Amygdala (tissue), 56 donors: Measurements from ENCODE around the gene NUAK1.

Experiments used
- DNase-seq, 56 donors: peaks; one replicate each; lab custom pipeline; 2025; lab: John Stamatoyannopoulos, UW

NUAK1 gene

GRCh38 chr12:106042037-106042436 is 96.7 kb downstream of the NUAK1 start:
- no peak for DNase-seq

- DNase-seq: no peak
Observed at GRCh38 chr12:106040521-106040920, 98.2 kb downstream of the NUAK1 start.

GRCh38 chr12:106039646-106040404 is 98.9 kb downstream of the NUAK1 start:
- no peak for DNase-seq

- DNase-seq: peak in 7 of 56 donors; percentile 3 to 19 (median 7)
Observed at GRCh38 chr12:106039242-106039641, 99.5 kb downstream of the NUAK1 start.

GRCh38 chr12:106037524-106038298 is 101.0 kb downstream of the NUAK1 start:
- no peak for DNase-seq

GRCh38 chr12:106035421-106035820 is 103.3 kb downstream of the NUAK1 start:
- no peak for DNase-seq

- no peak for DNase-seq
Observed at GRCh38 chr12:106034316-106034715, 104.4 kb downstream of the NUAK1 start.

- DNase-seq: no peak
Observed at GRCh38 chr12:106033161-106033675, 105.5 kb downstream of the NUAK1 start.

- DNase-seq: no peak
Observed at GRCh38 chr12:106032623-106032925, 106.2 kb downstream of the NUAK1 start.

- DNase-seq: no peak
Observed at GRCh38 chr12:106031761-106032622, 106.8 kb downstream of the NUAK1 start.

- no peak for DNase-seq
Observed at GRCh38 chr12:106030210-106031071, 108.3 kb downstream of the NUAK1 start.

- DNase-seq: no peak
Observed at GRCh38 chr12:106029532-106029931, 109.2 kb downstream of the NUAK1 start.

GRCh38 chr12:106027911-106028310 is 110.8 kb downstream of the NUAK1 start:
- DNase-seq: no peak

- DNase-seq: no peak
Observed at GRCh38 chr12:106027286-106027685, 111.5 kb downstream of the NUAK1 start.

- no peak for DNase-seq
Observed at GRCh38 chr12:106025129-106025528, 113.6 kb downstream of the NUAK1 start.

- DNase-seq: no peak
Observed at GRCh38 chr12:106023039-106023438, 115.7 kb downstream of the NUAK1 start.

- no peak for DNase-seq
Observed at GRCh38 chr12:106022568-106023012, 116.2 kb downstream of the NUAK1 start.

- DNase-seq: no peak
Observed at GRCh38 chr12:106021516-106021915, 117.2 kb downstream of the NUAK1 start.

- DNase-seq: no peak
Observed at GRCh38 chr12:106020736-106021135, 118.0 kb downstream of the NUAK1 start.

GRCh38 chr12:106019144-106019543 is 119.6 kb downstream of the NUAK1 start:
- no peak for DNase-seq
